Stromal cell of bone marrow (primary cell): ENCODE data around the gene IL17RC.

Source experiments
- DNase-seq: peaks from one replicate; pipeline ENCODE4 v3.0.0-alpha.2; 2012; ENCODE audit warnings: low read depth

Gene IL17RC

GRCh38 chr3:9946112-9947024, 29.5 kb downstream of the IL17RC start:
- DNase-seq = peak; percentile 77

DNA sequence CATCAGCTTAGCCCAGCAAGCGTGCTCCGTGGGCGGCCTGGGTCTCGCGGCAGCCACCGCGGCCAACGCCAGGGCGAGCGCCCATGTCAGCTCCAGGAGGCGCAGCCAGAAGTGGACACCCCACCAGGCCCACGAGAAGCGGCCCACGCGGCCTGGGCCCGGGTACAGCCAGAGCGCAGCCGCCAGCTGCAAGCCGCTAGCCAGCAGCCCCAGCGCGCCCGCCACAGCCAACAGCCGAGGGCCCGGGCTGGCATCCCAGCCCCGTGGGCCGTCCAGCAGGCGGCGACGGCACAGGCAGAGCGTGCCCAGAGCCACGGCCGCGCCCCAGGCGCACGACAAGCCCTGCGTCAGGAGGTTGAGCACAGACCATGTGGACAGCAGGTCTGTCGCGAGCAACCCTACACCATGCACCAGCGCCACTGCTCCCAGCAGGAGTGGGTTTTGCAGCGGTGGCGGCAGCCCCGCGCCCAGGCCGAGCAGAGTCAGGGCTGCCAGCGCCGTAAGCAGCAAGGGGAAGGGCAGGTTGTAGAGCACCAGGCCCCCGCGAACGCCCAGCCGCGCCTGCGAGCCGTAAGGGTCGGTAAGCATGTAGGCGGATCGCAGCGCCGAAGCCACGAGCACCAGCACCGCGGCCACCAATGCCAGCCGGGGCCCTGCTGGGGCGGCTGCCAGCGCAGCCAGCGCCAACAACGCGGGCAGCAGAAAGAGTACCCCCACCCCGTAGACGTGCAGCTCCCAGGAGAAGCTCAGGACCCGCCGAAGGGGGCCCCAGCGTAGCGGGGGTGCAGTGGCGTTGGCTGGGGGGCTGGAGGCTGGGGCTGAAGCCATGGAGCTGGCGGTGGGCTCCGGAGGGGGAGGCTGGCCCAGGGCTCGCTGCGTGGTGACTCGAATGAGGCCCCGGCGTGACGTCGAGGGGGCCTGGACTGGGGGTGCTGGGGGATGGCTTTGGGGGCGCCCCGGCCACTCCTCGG, 30.4 kb downstream of the IL17RC start:
- no peak for DNase-seq

GRCh38 chr3:9948586-9948985, 31.7 kb downstream of the IL17RC start:
- DNase-seq = no peak

- no peak for DNase-seq
These were observed 32.2 kb downstream of the IL17RC start for GRCh38 chr3:9949115-9949514.

DNA sequence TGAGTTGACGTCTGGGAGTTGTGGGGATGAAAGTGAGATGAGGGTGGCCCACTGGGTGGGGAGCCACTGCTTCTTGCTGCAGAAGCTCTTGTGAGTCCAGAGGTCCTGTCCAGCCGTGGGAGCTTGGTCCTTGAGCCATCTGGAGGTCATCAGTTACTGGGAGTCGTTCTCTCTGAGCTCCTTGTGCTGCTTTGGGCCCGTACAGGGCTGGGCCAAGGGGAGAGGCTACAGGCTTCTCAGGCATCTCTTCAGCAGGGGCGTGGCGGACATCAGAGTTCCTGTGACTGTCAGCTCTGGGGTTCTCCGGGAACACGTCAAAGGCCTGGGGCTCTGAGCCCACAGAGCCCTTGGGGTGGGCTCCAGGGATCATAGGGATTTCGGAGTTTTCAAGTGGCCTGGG, 32.7 kb downstream of the IL17RC start:
- DNase-seq = no peak

DNA sequence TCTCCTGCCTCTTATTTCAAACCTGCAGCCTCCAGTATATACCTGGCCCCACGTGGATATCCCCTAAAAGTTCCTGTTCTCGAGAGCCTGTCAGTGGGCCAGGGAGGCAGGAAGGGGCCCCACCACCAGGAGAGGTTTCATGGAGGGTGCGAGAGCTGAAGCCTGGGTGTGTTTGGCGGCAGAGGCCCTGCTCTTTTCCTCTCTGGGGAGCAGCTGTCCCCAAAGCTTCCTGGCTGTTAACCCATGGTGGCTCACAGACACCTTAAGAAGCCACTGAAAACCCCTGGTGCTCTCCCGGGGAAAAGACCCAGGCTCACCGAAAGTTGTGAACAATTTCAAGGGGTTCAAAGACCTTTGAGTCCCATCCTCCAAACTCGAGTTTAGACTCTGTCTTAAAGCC, 34.2 kb downstream of the IL17RC start:
- no peak for DNase-seq

DNA sequence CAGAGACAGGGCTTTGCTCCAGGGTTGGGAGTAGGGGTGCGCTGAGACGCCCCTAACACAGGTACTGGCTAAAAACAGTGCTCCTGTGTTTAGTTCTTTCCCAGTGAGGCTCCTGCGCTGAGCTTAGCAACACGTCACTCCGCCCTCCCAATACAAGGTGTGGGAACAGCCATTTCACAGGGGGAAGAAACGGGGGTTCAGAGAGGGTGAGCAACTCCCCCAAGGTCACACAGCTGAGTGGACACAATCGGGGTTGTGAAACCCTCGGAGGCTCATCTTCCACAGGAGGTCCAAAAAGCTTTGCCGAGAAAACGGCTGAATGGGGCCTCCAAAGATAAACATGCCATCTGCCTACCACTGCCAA, 34.7 kb downstream of the IL17RC start:
- DNase-seq = no peak

- DNase-seq = no peak
These were observed 35.3 kb downstream of the IL17RC start, which contains the start of gene PRRT3 for GRCh38 chr3:9951962-9952805. TSS of gene PRRT3 (minus strand) at chr3:9952408. CDS start at chr3:9950115, 2,293 bp downstream.

DNA sequence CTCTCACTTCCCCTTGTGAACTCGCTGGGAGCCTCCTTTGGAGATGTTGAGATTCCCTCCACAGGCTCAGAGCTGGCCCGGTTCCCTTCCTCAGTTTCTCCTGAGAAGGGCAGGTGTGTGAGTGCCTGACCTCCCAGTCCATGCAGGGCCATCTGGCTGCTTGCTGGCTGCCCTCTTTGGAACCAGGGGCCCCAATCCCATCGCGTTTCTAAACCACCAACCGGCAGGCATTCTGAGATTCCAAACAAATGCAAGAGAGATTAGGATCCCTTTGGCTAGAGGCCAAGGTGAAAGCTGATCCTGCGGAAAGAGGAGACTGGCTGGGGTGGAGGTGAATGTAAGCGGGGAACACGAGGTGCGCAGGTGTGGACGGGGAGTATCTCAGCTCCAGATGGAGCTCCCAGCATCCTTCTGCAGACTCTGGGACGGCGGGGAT, 38.2 kb downstream of the IL17RC start:
- no peak for DNase-seq

GRCh38 chr3:9955611-9956352, 38.9 kb downstream of the IL17RC start:
- peak; percentile 40 for DNase-seq

DNA sequence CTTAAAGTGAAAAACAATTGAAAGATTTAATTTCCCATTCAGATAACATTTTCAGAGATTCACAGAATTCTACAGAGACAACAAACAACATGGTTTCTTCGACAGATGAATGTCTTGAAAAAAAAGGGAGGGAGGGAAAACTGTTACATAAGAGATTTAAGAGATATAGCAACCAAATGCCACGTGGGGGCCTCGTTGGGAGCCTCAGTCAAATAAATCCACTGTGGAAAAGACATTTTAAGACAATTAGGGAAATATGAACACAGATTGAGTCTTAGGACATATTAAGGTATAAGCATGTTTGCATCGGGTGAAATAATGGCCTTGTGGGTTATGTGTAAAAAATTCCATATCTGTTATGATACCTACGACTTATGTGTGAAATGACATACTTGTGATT, 40.3 kb downstream of the IL17RC start:
- DNase-seq = no peak

DNA sequence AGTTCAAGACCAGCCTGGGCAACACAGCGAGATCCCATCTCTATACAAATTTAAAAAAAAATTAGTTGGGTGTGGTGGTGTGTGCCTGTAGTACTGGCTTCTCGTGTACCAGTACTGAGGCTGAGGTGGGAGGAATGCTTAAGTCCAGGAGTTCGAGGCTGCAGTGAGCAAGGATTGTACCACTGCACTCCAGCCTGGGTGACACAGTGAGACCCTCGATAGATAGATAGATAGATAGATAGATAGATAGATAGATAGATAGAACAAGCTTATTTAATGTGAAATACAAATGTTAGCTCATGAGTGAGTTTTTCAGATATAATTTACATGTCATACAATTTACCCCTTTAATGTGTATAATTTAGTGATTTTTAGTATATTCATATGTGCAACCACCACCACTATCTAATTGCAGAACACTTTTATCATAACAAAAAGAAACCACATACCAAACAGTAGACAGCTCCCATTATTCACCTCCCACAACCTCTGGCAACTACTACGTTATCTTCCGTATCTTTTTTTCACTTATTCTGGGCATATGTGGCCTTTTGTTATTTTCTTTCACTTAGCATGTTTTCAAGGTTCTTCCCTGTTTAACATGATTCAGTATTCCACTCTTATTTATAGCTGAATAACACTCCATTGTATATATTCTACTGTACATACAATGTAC, 48.4 kb downstream of the IL17RC start:
- DNase-seq = no peak

DNA sequence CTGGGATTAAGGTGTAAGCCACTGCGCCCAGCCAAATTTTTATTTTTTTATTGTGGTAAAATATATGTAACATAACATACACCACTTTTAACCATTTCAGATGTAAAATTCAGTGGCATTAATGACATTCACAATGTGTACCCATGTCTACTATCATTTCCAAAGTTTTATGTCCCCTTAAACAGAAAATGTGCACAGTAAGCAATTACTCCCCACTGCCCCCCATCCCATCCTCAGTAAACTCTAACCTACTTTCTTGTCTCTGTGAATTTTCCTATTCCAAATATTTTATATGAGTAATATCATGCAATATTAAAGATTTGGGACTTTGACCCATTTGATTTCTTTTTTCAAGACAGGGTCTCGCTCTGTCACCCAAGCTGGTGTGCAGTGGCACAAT, 49.9 kb downstream of the IL17RC start:
- no peak for DNase-seq

DNA sequence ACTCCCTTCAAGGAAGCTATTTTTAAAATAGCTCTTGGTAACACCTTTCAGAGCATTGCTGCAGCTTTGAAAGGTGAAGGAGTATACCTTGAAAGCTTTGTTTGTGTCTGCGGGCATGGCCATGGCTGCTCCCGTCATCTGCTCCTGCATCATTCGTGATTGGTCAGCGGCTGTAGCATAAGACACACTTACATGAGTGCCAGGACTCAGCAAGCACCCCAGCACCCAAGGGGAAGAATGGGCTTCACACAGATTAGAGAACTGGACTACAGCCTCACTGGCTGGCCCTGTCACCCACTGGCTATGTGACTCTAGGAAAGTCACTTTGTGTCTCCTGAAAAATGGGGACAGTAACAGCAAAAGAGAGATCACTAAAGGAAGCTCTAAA, 52.7 kb downstream of the IL17RC start:
- DNase-seq = no peak

- no peak for DNase-seq
These were observed 53.2 kb downstream of the IL17RC start for GRCh38 chr3:9970020-9970652.

GRCh38 chr3:9976721-9977709, 60.1 kb downstream of the IL17RC start:
- peak; percentile 99 for DNase-seq

DNA sequence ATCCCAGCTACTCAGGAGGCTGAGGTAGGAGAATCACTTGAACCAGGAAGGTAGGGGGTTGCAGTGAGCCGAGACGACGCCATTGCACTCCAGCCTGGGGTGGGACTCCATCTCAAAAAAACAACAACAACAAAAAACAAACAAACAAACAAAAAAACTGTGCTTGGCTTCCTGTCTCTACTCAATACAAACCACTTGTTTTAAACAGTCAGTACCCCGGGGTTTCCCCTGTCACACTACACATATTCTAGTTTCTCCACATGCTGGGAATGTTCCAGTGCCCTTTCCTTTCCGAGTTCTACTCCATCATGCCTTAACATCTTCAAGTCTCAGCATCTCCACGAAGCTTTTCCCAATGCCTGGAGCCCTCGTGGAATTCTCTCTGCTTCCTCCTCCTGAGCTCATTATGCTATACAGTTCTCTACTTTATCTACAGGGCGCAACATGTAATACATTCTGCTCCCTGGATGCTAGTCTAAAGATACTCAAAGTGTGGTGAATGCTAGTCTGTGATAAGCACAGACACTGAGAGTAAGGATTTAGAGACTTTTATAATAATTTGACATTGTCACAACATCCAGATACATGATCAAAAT, 61.9 kb downstream of the IL17RC start:
- no peak for DNase-seq

GRCh38 chr3:9980251-9980650, 63.4 kb downstream of the IL17RC start:
- DNase-seq = no peak
